Right ventricle myocardium inferior (tissue), 1 donor: ENCODE results near the gene TTC7B. TPM values are rescaled to one million over a fixed set of nuclear protein-coding genes. Genes with fewer than 3 reads are reported as not detected.

Experiments
- ATAC-seq: fragments of 200-7000 bp; cut with Tn5 transposase; one replicate; pipeline ENCODE4 v1.9.1; 2020; ENCODE audit warnings: mild to moderate bottlenecking, moderate library complexity
- DNase-seq: peaks from one replicate; pipeline ENCODE4 v3.0.0; 2021; ENCODE audit errors: missing footprints
- intact Hi-C: fragments of 100-400 bp; cut with DNase I; formaldehyde crosslinking; loops from one replicate; pipeline ENCODE4 v1.11.0; 2022
- total RNA-seq: library from RNA; stranded (reverse); fragmentation: NEBNext Ultra II Directional; extraction: Animal tissue kit (Norgen Biotek cat#: 25700); gene quantifications from one replicate; pipeline ENCODE4 v1.2.1, GENCODE V29; 2021
- donor health status: DM: no; HTN: yes; CAD: no; lungs with severe emphysema.

Gene TTC7B
- total RNA-seq, 1 donor from 2014 or later = 67.5 TPM

- intact Hi-C loops = no loop called here
- no peak for DNase-seq
- no peak for ATAC-seq
Observed at GRCh38 chr14:90569606-90570387, 246.4 kb downstream of the TTC7B start.

- intact Hi-C loops = no loop called here
- ATAC-seq (no peak), DNase-seq (no peak)
Observed at GRCh38 chr14:90569201-90569600, 247.0 kb downstream of the TTC7B start.

GRCh38 chr14:90568405-90568804, 247.8 kb downstream of the TTC7B start:
- intact Hi-C loops = no loop called here
- no peak for DNase-seq
- ATAC-seq = no peak

GRCh38 chr14:90567991-90568390, 248.2 kb downstream of the TTC7B start:
- intact Hi-C loops = no loop called here
- no peak for ATAC-seq
- no peak for DNase-seq

GRCh38 chr14:90567191-90567590, 249.0 kb downstream of the TTC7B start:
- DNase-seq (no peak), ATAC-seq (no peak)
- intact Hi-C loops = no loop called here

GRCh38 chr14:90566481-90566880, 249.7 kb downstream of the TTC7B start:
- DNase-seq (no peak), ATAC-seq (no peak)
- intact Hi-C loops = no loop called here

- ATAC-seq = no peak
- intact Hi-C loops = no loop called here
- no peak for DNase-seq
Observed at GRCh38 chr14:90564496-90564895, 251.7 kb downstream of the TTC7B start.

GRCh38 chr14:90562652-90563051, 253.6 kb downstream of the TTC7B start:
- no peak for DNase-seq
- no peak for ATAC-seq
- intact Hi-C loops = no loop called here

- intact Hi-C loops = no loop called here
- DNase-seq = no peak
- ATAC-seq = no peak
Observed at GRCh38 chr14:90561920-90562319, 254.3 kb downstream of the TTC7B start.

GRCh38 chr14:90560991-90561390, 255.2 kb downstream of the TTC7B start:
- DNase-seq (no peak), ATAC-seq (no peak)
- intact Hi-C loops = no loop called here

GRCh38 chr14:90560558-90560957, 255.7 kb downstream of the TTC7B start:
- intact Hi-C loops = no loop called here
- ATAC-seq = no peak
- no peak for DNase-seq

- DNase-seq = no peak
- intact Hi-C loops = no loop called here
- ATAC-seq = no peak
Observed at GRCh38 chr14:90559811-90560492, 256.3 kb downstream of the TTC7B start.

- DNase-seq (no peak), ATAC-seq (no peak)
- intact Hi-C loops = no loop called here
Observed at GRCh38 chr14:90558983-90559590, 257.1 kb downstream of the TTC7B start.

- ATAC-seq (no peak), DNase-seq (no peak)
Observed at GRCh38 chr14:90558041-90558982, 257.9 kb downstream of the TTC7B start.

GRCh38 chr14:90557516-90557915, 258.7 kb downstream of the TTC7B start:
- intact Hi-C loops = loop anchor here (2.0 kb wide), 1 partner anchor 15 kb away; no protein-coding TSS in a partner anchor
- DNase-seq = no peak
- ATAC-seq = no peak

More at GRCh38 chr14:90558041-90558982, 257.9 kb downstream of the TTC7B start:
- intact Hi-C loops = no loop called here

GRCh38 chr14:90556666-90557450, 259.4 kb downstream of the TTC7B start:
- DNase-seq (no peak), ATAC-seq (no peak)
- intact Hi-C loops = loop anchor here (2.0 kb wide), 1 partner anchor 16 kb away; no protein-coding TSS in a partner anchor

GRCh38 chr14:90556012-90556477, 260.2 kb downstream of the TTC7B start:
- ATAC-seq = peak; percentile 52
- intact Hi-C loops = loop anchor here (2.0 kb wide), 1 partner anchor 17 kb away; no protein-coding TSS in a partner anchor
- no peak for DNase-seq
